HPDE6-E6E7 (cell line): ENCODE data around the gene SNX18.
"Not testable (repeated sequence)": the region's sequence is repeated elsewhere in the genome, so short reads cannot be mapped to it uniquely, and the experiment has no call there.

Experiments
- DNase-seq: peaks from one replicate; pipeline ENCODE4 v3.0.0; 2011; ENCODE audit warnings: missing footprints; ENCODE audit errors: extremely low spot score

The SNX18 gene, protein sequence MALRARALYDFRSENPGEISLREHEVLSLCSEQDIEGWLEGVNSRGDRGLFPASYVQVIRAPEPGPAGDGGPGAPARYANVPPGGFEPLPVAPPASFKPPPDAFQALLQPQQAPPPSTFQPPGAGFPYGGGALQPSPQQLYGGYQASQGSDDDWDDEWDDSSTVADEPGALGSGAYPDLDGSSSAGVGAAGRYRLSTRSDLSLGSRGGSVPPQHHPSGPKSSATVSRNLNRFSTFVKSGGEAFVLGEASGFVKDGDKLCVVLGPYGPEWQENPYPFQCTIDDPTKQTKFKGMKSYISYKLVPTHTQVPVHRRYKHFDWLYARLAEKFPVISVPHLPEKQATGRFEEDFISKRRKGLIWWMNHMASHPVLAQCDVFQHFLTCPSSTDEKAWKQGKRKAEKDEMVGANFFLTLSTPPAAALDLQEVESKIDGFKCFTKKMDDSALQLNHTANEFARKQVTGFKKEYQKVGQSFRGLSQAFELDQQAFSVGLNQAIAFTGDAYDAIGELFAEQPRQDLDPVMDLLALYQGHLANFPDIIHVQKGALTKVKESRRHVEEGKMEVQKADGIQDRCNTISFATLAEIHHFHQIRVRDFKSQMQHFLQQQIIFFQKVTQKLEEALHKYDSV

DNA sequence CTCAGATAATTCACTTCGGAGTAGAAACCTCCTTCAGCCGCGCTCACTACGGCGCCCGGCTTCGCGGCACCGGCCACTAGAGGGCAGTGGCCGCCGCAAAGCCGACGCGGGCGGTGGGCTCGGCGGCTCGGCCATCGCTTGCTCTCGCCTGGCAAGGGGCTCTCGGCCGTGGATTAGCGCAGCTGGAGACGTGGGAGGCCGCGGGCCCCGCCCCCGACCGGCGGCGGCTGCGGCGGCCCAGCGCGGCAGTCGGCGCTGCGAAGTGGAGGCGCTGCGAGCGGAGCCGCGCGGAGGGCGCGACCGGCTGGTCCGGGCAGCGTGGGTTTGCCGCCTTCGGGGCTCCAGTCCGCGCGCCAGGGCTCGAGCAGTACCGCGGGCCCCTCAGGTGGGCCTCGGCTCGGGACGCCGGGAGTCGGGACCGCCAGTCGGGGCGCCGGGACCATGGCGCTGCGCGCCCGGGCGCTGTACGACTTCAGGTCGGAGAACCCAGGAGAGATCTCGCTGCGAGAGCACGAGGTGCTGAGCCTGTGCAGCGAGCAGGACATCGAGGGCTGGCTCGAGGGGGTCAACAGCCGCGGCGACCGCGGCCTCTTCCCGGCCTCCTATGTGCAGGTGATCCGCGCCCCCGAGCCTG lies at the start of gene SNX18:
TSS of gene SNX18 (plus strand) at position 248 of the 634 bp plus-strand sequence. CDS start at position 442, 194 bp downstream.
- peak; percentile 84 for DNase-seq

DNA sequence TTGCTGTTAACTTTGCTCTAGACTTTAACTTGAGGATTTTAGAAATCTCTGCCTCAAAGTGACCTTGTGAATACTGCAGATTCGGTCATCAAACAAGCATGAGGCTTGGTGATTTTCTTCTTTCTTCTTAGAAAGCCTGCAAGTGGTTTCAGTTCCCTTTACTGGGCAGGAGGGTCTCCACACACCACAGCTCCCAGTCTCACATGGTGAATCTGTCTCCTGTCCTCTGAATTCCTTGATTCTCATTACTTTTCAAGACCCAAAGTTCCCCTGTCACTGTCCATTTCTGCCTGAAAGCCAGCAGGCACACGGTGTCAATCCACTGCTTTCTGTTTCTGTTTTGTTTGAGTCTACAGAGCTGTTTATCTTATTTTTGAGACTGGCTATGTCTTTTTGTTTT lies 47.9 kb upstream of the SNX18 start:
- DNase-seq = no peak

DNA sequence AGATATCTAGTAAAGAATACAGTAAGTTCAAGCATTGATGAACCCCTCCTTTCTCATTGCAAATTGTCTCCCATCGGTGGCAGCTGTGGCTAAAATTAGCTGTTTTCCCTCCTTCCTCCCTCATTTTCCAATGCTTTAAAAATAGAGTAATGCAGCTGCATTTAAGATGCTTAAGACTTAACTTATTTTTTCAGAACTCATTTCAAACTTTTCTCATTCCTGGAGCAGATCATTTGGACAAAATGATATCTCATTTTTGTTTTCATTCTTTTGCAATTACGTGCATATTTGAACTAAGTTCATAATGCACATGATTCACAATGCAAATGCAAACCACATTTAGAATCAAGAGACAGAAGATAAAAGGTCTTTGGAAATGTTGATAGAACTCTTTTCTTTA lies 47.4 kb upstream of the SNX18 start:
- no peak for DNase-seq

DNA sequence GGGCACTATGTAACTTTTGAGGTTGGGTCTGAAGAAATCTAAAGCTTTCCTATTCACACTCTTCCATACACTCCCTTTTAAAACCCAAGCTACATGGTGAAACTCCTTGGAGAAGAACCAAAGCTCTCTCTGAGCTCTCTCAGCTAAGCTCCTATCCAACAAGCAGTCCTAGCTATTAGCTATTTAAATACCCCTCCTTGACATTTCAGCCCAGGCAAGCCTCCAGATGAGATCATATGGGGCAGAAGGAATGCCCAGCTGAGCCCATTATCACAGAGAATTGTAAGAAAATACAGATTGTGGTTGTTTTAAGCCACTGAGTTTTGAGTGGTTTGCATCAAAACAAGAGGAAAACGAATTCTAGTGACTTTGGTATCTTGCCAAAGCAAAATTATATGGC lies 46.9 kb upstream of the SNX18 start:
- no peak for DNase-seq

DNA sequence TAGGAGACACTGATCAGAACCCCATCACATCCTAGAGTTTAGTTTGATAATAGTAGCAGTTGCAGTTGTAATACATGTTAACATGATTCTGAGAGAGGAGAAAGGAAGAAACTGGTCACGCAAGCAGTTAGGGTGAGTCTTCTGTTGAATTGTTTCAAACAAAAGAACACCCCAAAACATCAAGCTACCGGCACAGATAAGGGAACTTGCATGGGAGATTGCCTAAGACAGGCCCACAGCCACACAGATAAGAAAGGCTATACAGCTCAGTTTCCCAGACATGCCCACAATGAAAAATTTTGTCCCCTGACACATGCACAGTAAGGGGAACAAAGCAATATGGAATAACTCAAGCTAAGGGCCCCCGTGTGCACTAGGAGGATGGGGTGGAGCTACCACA lies 46.2 kb upstream of the SNX18 start:
- DNase-seq = no peak

DNA sequence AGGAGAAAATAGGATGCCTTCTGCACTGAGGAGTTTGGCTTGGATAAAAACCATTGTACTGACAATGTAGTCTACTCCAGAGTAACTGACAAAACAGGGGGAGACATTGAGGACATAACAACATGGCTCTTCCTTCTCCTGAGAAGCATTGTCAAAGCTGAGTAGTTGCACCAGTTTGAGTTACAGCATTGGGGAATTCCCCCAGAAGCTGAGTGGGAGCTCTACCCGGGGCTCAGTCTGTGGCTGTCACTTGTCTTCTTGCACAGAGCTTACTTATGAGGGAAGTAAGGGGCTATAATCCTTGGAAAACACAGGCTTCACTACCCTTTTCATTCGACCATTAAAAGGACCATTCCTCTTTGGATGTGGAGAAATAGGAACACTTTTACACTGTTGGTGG lies 40.9 kb upstream of the SNX18 start:
- DNase-seq = no peak

DNA sequence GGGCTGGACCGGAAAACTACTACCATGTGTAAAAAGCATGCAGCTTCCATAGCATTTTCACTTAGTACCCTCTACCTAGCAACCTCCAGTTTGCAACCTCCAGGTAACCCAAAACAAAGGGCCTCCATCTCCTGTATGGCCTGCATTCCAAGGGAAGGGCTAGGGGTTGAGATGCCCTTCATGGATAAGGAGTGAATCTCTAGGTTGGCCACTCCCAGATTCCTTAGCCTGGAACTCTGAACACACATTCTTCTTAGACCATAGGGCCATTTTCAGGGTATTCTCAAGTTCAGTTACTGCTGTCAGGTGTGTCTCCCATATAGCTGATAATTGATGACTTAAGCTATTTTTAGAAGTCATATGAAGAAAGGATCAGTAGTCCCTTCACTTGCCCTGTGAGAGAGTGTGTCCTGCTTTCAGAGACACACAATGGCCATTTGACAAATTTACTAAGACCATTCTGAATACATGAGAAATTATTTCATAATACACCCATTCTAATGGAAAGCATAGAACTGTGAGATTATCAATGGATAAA lies 39.5 kb upstream of the SNX18 start:
- no peak for DNase-seq

DNA sequence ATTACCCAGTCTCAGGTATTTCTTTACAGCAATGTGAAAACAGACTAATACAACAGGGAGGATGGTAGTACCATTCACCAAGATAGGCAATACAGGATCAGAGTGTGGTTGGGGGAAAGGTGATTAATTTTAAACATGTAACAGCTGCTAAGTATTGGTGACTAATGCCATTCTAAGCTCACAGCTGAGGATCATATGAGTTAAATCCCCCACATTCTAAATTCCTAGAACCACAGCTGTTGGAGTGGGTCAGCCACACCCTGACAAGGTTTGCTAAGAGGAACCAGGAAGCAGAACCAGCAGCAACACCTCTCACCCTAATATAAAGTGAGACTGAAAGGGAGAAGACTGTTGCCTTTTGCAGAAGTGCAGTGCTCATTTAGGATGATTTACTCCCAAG lies 37.3 kb upstream of the SNX18 start:
- DNase-seq = no peak

DNA sequence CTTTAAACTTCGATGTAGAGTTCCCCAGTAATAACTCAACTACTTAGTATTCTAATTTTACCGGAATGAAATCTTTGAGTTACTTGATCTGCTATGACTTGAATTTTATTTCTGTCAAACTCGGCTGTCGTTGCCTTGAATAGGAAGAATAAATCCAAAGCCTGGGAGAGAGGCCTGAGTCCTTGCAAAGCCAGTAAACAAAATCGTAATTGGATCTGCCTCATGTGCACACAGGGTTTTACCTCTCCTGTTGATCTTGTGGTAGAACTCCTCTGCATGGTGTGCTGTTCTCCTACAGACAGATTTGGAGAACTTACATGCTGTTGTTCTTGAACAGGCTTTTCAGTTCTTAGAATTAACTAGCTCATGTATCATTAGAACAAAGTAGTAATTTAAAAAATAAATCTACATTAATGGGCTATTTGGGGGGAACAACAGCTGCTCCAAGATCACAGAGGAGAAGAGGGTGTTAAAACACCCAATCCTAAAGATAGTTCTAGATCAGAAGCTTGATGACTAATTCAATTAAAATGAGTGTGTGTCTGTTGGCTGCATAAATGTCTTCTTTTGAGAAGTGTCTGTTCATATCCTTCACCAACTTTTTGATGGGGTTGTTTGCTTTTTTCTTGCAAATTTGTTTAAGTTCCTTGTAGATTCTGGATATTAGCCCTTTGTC lies 33.2 kb upstream of the SNX18 start:
- DNase-seq = no peak

DNA sequence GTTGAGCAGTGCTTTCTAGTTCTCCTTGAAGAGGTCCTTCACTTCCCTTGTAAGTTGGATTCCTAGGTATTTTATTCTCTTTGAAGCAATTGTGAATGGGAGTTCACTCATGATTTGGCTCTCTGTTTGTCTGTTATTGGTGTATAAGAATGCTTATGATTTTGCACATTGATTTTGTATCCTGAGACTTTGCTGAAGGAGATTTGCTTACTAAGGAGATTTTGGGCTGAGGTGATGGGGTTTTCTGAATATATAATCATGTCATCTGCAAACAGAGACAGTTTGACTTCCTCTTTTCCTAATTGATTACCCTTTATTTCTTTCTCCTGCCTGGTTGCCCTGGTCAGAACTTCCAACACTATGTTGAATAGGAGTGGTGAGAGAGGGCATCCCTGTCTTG lies 31.9 kb upstream of the SNX18 start:
- not testable (repeated sequence) for DNase-seq

DNA sequence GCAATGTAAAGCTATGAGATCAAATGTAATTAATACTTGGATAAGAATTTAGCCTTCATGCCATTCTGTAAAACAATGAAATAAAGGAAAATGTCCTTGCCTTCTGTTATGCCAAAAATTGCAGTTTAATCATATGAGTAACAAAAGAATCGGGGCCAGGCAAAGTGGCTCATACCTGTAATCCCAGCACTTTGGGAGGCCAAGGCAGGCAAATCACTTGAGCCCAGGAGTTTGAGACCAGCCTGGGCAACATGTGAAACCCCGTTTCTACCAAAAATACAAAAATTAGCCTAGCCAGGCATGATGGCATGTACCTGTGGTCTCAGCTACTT lies 27.9 kb upstream of the SNX18 start:
- not testable (repeated sequence) for DNase-seq

DNA sequence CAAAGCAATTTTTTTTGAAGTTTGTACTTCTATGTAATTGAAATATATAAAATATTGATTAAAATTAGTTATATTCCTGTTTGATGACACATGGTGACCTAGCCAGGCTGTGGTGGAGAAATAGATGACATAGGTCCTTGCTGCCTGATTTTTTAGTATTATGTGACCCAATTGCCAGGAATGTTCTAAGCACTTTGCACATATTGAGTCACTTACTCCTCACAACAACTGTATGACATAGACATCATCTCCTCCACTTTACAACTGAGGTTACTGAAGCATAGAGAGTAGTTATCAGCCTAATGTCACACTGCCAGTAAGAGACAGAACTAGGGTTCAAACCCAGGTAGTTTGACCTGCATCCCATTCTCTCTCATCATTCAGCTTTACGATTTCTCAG lies 26.2 kb upstream of the SNX18 start:
- DNase-seq = no peak

DNA sequence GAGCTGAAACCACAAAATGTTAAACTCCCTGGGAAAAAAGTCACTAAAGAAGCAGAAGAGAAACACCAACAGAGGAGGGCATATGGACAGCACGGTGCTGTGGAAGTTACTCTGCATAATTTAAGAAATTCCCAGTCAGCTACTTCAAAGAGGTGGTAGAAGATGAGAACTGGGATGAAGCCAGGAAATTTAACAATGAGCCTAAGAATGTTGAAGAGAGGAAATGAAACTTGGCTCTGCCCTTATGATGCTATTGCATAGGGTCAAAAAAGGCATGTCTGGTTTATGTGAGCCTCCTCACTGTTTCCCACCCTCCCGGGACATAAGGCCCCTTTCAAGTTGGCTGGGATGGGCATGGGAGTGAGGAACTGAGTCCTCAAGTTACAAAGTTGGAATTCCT lies 25.4 kb upstream of the SNX18 start:
- DNase-seq = no peak

DNA sequence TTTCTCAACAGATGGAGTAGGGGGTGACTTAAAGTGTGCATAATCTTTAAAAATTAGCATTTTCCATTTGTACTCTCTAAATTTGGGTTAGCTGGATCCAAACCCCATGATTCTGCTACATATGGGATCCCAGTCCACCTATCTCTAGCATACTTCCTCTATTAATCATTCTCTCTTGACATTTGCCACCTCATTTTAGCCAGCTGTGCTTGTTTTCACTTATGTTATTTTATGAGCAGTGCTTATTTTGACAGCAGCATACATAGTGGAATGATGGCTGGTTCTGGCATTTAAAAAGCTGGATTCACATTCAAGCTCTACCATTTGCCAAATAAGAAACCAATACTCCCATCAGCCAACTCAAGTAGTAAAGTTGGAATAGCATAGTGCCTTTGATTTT lies 22.5 kb upstream of the SNX18 start:
- DNase-seq = no peak

DNA sequence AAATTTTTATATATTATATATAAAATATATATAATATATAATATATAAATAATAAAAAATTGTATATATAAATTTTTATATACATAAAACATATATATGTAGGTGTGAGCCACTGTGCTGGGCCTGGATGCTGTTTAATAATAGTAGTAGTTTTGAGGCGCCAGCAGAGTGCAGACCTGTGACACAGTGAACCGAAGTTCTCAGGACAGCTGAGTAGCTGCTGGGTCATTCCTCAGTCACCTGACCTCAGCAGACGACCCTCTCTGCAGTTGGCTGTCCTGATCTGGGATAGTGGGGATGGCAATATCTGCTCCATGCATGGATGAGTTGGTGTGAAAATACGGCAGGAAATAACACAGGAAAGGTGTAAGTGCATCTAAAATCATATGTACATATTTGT lies 3.3 kb upstream of the SNX18 start:
- DNase-seq = no peak

DNA sequence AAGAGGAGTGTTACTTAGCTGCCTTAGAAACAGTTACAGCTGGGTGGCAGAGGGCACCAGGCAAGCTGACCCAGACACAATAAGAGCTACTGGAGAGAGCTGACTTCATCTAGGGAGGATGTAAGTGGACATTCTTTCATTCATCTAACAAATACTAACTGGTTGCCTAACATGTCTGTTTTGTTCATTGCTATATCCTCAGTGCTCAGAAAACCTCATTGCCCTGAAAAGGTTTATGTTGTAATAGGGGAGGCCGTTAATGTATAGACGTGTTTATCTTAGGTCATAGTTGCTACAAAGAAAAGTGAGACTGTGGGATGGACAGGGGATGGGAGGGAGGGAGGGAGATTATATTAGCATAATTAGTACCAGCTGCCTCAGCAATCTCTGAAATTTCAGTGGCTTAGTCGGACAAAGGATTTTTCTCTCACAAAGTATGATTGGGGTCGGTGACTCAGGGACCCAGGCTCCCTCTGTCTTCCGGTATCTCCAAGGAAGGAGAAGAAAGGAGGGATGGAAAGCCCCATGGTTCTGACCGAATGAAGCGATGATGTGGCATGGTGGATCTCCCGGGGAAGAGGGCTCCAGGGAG lies 2.6 kb upstream of the SNX18 start:
- no peak for DNase-seq

DNA sequence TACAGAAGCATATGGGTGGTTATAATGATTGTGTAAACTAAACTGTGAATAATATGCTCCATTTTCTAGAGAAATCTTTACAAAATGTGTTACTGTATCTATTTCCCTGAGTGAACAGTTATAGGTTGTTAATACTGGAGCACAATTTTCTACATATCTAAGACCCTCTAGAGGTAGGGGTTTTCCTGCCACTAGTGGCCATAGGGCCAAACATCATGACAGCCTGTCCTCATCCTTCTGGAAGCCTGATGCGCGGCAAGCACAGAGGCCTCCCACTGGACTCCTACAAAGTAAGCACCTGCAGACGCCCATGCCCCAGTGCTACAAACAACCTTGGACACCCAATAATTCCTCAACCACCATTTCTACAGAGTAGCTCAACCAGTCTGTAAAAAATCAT lies 1.9 kb upstream of the SNX18 start:
- no peak for DNase-seq

DNA sequence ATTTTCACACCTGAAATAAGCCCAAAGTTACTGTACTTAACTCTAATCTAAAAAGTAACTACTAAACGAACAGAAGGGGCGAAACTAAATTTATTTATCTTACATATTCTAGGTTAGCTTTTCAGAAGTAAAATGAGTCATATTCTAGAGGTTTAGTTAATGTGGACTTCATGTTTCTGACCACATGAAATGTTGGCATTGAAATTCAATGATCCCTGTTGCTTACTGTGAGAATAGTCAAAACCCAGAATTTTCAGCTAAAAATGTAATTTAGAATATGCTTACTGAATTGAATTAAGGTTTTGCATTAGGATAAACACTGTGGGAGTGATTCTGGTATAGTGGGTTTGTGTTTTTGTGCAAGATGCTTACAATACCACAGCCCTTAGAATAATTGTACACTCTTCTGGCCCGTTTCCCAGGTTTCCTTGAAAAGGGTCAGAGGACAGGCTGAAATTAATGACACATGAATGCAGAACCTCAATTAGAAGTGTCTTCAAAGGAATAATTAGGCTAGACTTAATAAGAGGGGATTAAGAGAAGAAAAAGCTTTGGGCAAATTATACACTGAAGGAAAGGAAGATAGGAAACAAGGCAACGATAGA lies 1.4 kb upstream of the SNX18 start:
- DNase-seq = no peak

DNA sequence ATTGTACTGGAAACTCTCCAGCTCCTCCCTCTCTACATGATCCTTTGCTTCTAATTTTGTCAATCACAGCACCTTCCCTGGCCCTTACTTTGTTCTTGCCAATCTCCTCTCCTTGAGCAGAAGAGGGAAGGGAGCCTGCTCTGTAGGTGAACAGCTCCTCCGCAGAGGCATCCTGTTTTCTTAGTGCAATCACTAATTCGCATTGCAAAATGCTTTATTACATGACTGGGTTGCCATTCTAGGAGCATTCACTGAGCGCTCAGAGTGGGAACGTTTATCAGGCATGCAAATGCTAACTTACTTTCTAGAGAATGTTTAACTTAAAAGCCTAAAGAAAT lies 416 bp upstream of the SNX18 start:
- no peak for DNase-seq

DNA sequence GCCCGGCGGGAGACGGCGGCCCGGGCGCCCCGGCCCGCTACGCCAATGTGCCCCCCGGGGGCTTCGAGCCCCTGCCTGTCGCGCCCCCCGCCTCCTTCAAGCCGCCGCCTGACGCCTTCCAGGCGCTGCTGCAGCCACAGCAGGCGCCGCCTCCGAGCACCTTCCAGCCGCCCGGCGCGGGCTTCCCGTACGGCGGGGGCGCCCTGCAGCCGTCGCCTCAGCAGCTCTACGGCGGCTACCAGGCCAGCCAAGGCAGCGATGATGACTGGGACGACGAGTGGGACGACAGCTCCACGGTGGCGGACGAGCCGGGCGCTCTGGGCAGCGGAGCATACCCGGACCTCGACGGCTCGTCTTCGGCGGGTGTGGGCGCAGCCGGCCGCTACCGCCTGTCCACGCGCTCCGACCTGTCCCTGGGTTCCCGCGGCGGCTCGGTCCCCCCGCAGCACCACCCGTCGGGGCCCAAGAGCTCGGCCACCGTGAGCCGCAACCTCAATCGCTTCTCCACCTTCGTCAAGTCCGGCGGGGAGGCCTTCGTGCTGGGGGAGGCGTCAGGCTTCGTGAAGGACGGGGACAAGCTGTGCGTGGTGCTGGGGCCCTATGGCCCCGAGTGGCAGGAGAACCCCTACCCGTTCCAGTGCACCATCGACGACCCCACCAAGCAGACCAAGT lies 723 bp downstream of the SNX18 start:
- no peak for DNase-seq
